GM12892 (cell line): ENCODE data around the gene LY6G5C.
"Not testable (repeated sequence)": the region's sequence is repeated elsewhere in the genome, so short reads cannot be mapped to it uniquely, and the experiment has no call there.

Experiments used
- POLR2A ChIP-seq: IDR thresholded peaks from 2 replicates; pipeline ENCODE4 v1.6.1; 2011; ENCODE audit warnings: low read depth, low read length, control low read depth
- POLR2AphosphoS5 ChIP-seq: IDR thresholded peaks from 2 replicates; pipeline ENCODE4 v1.6.1; 2011; ENCODE audit warnings: low read depth, low read length, control low read depth
- TAF1 ChIP-seq: IDR thresholded peaks from 2 replicates; pipeline ENCODE4 v1.6.1; 2011; ENCODE audit warnings: low read depth, mild to moderate bottlenecking, control low read depth, low read length, borderline replicate concordance

GRCh38 chr6:31709157-31709556 lies 28.3 kb upstream of the LY6G5C start:
- TF ChIP-seq POLR2A, TAF1, POLR2AphosphoS5: not testable (repeated sequence)
